Right renal pelvis (tissue), 4 donors: ENCODE measurements around the gene PRRT1. TPM values are rescaled to one million over a fixed set of nuclear protein-coding genes. Genes with fewer than 3 reads are reported as not detected.
"Not testable (repeated sequence)": the region's sequence is repeated elsewhere in the genome, so short reads cannot be mapped to it uniquely, and the experiment has no call there.

Experiments used
- DNase-seq, 4 donors: peaks; one replicate each; pipeline ENCODE4 v3.0.0-alpha.2; 2013; ENCODE audit warnings: low read depth in 4 of 4, low spot score in 3 of 4, missing footprints in 1 of 4
- polyA plus RNA-seq, 4 donors: library from polyadenylated mRNA; unstranded; fragments of 120-200 nt; gene quantifications; one replicate each; pipeline ENCODE4 v1.2.1, GENCODE V29; 2013; ENCODE audit not compliant: insufficient read length in 4 of 4

The PRRT1 gene
- 1 to 10 TPM; 2.6 to 4.0 (median 3.2) TPM for polyA plus RNA-seq

DNA sequence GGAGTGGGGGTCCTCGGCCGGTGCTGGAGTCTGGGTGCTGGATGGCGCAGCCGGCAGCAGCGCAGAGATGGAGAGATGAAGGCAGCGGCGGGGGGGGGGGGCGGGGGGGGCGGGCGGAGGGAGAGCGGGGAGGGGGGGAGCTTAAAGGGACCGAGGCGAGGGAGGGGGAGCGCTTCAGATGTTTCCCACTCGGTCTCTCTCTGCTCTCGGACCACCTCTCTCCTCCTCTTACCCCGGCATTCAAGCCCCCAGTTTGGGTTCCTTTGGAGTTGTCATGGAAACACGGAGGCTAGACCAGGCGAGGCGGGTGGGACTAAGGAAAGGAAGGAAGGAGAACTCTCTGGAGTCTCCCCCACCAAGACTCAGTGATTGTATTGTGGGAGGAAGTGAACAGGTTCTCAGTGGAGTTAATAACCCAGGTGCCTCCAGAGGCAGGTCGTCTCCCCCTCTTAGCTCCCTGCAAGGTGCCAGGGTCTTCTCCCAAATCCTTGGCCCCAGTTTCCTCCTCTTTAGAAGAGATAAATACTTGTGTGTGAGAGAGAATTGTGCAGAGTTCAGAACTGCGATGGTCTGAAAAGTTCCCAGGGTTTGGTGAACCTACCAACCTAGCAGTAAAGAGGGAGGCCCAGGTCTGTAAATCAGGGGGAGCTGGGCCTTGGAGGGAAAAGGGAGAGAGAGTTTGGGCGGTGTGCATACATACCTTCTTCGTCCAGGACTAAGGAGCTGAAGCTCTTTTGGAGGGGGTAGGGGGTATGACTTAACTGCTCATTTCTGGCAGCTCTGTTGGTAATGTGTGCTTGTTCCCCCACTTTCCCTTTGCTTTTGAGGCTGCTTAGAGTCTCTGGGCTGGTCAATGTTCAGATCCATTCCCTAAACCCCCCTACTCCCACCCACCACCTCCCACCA is at the start of gene PRRT1:
Gene PRRT1, minus strand, starts transcription at position 77 of the 906 bp plus-strand sequence. CDS start 112 bp downstream, outside the sequence.
- DNase-seq: no peak

DNA sequence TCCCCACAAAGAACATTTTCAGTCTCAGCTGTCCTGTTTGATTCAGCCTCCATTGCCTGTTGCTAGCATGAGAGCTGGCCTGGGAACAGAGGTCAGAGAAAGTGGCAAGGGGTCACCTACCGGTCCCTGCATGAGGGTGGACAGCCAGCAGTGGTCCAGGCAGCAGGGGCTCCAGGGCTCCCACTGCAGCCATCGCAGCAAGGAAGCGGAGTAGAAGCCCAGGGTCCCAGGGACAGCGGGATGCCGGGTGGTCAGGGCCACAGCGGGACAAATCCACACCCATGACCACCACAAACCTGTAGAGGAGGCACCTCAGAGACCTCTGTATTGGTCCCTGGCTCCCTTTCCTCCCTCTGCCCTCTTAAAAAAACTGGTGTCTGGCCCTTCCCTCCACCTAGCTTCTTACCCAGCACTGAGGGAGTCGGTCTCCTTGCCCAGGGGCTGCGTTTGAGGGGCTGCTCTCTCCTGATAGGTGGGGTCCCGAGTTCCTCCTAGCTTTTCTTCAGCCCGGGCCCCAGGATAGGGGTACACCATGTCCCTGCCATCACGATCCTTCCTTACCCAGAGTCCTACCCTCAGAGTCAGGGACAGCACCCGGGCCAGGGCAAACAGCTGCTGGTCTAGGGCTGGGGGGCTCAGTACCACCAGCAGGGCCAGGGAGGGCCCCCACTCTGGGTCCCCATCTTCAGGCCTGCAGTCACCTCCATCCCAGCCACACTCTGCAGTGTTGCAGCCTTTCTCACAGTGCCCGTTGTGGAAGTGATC is 49.2 kb upstream of the PRRT1 start:
- no peak for DNase-seq

DNA sequence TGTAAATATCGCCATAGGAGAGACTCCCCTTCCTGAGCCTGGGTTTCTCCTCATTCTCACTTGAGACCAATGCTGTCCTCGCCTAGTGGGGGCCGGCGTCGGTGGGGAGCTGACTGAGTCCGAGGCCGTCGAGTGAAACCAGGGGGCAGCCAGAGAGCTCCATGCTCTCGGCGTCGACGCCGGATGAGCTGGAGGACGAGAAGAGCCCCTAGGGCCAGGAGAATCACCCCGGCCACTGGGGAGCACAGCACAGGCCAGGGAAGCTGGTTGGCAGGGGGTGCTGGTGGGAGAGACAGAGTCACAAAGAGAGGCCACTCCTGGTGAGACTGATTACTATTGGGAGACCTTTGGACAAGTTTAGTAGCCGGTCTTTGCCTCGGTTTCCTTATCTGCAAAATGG is 47.1 kb upstream of the PRRT1 start:
- no peak for DNase-seq

DNA sequence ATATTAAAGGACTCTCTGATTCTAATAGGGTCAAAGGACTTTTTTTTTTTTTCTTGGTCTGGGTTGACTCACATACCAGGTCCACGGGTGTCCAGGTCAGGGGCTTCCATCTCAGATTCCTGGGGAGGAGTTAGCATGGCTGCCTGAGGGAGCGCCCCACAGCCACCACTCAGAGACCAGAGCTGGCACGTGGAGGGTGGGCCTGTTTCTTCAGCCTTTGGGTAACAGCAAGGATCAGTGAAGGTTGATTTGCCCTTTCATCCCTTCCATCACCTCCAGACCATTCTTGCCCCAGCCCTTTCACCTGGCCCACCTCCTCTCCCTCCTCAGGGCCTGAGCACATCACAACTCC is 46.6 kb upstream of the PRRT1 start:
- DNase-seq: no peak

DNA sequence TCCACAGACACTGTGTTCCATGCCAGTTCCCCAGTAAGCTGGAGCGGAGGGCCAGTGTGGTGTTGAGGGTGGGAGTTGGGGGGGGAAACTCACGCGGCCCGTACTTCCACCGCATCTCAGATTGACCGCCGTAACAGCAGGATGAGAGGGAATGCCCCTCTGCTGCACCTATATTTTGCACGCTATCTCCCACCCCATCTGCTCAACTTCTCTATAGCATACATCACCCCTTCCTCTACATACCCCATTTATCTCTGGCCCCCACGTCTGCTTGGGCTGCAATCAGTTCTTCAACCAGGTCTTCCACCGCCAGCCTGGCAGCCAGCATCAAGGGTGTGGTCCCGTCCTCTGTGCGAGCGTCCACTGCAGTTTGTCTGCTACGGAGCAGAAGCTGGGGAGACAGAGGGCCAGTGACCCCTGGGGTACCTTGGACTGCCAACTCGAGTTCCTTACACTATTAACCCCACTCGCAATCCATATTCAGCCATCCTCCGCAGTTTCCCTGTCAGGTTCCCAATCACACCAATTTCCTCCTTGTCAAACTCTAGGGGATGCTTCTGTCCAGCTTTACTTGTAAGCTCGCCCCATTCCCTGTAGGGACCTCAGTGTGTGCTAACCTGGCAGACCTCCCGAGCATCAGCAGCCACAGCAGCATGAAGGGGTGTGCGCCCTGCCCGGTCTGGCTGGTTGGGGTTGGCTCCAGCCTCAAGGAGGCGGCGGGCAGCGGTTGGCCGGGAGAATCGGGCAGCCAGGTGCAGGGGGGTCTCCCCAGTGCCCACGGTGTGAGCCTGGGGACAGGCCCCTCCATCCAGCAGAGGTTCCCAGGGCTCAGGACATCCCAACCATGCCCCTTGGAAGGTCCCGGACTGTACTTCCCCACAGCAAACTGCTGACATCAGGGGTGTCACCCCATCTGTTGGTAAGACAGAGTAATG is 45.2 kb upstream of the PRRT1 start:
- no peak for DNase-seq

DNA sequence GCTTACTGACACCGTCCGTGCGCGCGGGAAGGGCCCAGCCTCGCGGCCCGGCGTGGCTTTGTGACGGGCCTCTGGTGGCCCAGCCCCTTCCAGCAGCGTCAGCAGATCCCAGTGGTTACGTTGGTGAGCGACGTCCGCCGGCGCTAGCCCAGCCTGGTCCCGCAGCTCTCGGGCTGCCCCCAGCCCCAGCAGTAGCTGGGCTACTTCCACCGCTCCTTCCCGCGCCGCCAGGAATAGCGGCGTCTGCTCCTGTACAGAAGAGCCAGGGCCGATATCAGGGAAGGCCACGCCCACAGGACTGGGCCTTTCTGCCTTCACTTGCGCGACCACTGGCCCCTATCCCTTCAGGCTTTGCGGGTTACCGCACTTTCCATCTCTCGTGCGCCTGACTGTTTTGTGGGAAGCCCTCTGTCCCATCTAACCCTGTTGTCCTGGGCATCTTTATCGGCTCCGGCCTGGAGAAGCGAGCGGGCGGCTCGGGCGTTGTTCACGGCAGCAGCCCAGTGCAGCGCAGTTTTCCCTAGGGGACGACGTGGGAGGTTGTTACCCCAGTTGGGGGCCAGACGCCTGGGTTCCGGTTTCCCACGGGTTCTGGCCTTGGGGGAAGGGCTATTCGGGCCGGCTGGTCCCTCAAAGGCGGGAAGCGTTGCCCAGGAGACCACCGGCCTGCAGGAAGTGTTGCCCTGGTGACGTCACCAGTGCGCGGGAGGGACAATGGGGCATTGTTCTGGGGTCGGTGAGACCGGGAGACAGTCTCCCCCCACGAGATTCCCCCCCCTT is 44.4 kb upstream of the PRRT1 start:
- DNase-seq: peak; percentile 81 to 88 (median 87)

DNA sequence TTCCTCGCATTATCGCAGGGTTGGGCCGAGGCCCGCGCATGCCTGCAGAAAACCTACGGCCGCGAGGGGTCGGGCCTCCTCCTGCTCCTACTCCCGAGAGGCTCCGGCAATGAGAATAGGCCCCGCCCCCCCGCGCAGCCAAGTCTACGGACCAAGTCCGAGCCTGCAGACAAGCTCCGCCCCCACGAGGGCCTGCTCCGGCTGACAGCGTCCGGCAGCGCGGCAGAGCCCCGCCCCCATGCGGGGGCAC is 43.8 kb upstream of the PRRT1 start:
- DNase-seq: peak; percentile 99

DNA sequence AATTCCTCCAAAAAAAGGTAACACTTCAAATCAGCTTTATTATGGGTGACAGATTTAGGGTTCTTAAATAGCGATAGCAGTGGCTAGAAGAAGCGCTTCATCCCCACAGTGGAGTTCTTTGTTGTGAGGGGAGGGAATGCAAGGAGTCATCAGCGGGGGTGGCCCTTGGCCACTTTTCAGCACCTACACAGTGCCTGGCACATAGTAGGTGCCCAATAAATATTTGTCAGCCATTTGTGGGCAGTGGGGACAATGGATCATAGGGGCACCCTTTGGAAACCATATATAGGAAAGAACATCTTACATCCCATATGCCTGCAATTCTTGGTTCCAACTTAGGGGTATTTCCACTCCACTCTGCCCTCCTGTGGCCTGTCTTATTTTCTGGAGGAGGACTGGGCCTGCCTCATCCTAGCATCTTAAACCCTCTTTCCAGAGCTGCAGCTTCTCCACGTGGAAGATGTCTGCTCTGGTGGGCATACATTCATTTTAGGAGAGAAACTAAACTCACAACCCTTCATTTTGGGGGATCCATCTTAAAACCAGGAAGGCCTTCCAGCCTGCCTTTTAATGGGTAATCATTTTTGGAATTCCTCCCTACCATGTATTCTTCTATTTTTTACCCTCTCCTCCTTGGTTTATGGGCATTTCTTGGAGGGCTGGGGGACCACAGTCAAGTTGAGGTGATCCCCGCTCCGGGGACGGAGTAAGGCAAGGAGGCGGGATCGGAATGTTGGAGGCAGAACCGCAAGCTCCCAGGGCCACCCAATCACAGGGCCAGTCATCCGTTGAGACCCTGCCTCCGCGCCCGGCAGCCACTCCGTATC is 43.3 kb upstream of the PRRT1 start:
- DNase-seq: no peak

DNA sequence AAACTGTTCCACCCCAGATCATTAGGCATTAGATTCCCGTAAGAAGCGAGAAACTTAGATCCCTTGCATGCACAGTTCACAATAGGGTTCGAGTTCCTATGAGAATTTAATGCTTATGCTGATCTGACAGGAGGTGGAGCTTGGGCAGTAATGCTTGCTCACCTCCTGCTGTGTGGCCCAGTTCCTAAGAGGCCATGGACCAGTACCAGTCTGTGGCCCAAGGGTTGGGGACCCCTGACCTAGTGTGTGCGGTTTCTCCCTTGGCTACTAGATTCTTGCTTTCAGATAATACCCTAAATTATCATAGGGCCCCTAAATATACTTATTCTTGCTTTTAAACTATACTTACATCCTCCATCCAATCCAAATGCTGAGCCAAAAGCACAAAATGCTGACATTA is 42.6 kb upstream of the PRRT1 start:
- DNase-seq: no peak

DNA sequence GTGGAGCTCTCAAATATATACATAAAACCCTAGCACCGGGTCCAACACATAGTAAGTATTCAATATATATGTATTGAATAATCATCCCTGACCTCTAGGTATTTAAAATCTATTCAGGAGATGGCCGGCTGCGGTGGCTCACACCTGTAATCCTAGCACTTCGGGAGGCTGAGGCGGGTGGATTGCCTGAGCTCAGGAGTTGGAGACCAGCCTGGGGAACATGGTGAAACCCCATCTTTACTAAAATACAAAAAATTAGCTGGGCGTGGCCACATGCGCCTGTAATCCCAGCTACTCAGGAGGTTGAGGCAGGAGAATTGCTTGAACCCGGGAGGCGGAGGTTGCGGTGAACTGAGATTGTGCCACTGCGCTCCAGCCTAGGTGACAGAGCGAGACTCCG is 41.4 kb upstream of the PRRT1 start:
- DNase-seq: not testable (repeated sequence)

DNA sequence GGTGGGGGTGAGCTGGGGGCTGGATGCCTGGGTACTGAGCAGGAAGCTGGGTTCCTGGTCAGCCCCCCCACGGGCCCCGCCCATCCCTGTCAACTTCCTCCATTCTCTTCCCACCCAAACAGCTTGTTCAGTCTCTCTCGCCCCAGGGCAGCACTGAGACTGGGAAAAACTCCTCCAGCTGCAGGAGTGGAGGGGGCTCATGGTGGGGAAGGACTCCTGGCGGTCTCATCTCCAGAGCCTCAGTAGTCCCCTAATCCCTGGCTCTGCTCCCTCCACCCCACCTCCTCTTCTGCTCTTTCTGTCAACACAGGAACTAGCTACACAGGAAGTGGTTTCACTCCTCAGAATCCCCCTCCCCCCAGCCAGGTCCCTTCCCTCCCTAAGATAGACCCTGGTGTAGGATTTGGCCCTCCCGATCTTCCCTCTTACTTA is 40.9 kb upstream of the PRRT1 start, which contains the start of gene GPSM3:
Gene GPSM3, minus strand, starts transcription at position 36 of the 432 bp plus-strand sequence. CDS start 130 bp downstream, outside the sequence.
- no peak for DNase-seq

DNA sequence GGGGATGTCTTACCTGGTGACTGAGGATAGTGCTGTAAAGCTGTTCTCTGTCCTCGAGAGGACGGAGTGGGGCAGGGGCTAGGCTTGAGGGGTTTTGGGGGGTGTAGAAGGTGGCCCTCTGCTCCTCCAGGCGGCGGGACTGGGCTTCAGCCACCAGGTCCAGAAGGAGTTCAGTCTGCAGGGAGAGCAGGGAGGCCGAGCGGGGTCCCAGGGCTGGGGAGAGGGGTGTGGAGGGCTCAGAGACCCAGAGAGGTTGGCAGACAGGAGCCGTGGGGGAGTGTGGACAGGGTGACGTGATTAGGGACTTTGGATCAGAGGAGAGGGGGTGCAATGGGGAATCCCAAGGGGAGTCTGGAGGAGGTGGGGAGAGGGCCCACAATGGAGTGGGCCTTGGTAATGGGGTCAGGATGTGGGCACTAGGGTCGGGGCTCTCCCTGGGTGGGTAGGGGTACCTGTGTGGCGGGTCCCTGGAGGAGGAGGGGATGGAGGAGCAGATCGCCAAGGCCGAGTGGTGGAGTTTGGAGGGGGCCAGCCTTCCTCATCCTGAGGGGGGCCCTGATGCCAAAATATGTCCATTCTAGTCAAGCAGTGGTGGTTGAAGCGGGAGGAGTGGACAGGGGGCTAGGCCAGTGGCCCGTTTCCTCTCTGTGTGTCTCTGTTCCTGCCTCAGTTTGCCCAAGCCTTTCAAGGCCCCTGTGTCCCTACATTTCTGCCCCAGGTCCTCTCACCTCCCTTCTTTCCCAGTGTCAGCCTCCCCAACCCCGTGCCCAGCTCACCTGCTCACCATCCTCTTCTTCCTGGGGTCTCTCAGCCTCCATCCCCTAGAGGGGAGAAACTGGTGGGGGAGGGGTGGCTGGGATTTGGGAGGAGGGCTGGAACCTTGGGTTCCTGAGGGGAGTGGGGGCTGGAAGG is 40.2 kb upstream of the PRRT1 start:
- no peak for DNase-seq

DNA sequence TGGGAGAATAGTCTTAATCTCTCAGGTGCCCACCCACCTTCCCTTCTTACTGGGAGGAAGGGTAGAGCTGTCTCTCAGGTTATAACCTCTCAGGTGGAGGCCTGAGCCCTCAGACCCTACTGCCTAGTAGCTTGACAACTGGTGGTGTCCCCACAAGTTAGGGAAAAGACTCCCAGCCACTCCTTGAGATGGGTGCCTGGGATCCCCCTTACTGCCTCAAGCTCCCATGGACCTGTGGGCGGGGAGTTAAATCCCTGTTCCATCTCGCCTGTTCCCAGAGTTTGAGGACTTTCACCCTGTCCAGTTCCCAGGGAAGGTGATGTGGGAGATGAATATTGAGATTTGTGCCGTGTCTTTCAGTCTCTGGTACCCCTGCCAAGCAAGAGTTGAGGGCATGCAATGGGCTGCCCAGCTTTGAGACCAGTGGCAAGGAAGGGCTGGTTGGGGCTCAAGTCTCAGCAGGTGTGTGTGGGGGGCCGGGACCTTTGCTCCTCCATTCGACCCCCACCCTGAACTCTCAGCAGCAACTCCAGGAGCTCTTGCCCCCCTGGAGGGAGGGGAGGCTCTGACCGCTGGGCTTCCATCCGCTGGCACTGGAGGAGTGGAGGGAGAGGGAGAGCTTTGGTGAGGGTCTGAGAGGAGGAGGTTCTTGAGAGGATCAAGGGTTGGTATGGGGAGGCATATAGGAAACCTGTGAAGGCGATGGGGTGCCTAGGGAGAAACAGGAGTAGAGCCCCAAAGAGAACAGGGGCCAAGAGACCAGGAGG is 39.4 kb upstream of the PRRT1 start:
- DNase-seq: no peak

DNA sequence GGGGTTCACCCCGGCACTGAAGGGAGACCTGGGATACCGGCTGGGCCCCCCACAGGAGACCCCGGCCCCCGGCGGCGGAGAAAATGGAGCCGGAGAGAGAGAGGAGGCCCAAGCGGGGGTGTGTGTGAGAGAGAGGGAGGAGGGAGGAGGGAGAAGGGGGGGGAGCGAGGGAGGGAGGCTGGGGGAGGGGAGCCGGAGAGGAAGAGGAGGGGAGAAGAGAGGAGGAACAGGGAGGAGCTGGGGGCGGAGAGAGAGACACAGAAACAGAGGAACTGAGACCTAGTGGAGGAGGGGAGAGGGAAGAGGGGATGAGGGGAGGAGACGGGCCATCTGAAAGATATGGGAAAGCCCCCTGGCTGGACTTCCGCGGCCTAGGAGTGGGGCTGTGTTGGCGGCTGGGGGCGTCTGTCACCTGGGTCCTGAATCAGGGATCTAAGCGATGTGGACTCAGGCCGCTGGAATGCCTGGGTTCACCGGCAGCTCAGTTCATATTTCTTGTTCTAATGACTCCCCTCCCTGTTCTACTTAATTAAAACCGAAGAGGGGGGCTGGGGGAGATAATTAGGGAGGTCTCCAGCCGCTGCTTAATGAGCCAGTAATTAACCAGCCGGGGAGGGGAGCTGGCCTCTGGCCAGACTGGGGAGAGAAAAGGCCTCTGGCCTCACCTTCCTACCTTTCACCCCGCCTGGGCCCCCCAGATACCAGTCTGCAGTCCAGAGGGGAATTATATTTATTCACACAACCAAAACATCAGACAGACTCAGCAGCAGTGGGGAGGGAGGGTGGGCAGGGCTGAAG is 38.5 kb upstream of the PRRT1 start, which contains the start of gene PBX2:
Gene PBX2, minus strand, starts transcription at position 149 of the 798 bp plus-strand sequence. CDS start 287 bp downstream, outside the sequence.
- DNase-seq: peak; percentile 83 to 91 (median 89)

DNA sequence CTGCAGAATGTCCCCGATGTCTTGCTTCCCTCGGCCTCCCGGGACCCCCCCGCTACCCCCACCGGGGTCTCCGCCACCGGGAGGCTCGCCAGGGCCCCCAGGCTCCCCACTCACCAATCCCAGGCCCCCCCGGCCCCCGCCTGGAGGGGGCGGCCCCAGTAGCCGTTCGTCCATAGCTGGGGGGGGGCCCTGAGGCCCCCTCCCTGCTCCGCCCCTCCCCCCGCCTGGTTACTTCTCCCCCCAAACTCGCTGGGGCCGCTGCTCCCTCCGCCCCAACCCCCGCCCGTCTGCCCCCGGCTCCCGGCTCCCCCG is 38.0 kb upstream of the PRRT1 start:
- DNase-seq: no peak

DNA sequence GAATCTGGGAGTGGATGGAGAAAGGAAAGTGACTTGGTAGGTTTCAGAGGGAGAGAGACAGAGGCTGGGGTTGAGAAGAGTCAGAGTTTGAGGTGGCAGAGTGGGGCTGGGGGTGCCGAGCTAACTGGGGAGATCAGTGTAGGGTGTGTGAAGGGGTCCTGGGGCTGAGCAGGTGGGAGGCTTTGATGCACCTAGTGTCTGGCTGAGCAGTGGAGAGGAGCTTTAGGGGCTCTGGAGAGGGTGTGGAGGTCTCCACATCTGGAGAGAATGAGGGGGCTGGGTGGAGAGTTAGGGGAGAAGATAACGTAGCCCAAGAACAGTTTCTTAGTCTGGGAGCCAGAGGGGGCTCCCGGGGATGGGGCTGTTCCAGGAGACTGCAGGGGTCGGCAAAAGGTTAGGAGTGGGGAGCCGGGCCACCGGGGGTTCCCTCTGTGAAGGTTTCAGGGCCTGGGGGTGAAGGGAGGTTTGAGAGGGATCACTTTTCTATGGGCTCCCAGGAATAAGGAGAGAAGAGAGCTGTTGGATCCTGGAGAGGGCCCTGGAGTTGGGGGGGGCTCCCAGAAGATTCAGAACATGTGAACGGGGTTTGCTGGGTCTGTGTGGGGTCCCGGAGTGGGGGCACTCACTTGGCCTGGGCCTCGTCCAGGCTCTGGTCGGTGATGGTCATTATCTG is 37.5 kb upstream of the PRRT1 start:
- DNase-seq: no peak
